Measurements from ENCODE around the gene PCED1B. TPM values are rescaled to one million over a fixed set of nuclear protein-coding genes. Genes with fewer than 3 reads are reported as not detected.

Gene PCED1B
- total RNA-seq, 4 donors from 2014 or later, result 1.2 to 2.5 (median 2.3) TPM; not detected in 1

- Histone ChIP-seq H3K4me1 (peaks cover 0 to 33% (median 11%) of the 10 kb centered on the region in 3 donors), H3K27me3 (no peaks in the 10 kb centered on the region), H3K27ac (peak overlapping the region in 2 of 4 donors; percentile 16 to 31), H3K9me3 (no peaks in the 10 kb centered on the region), H3K4me3 (no peak overlapping the region), H3K36me3 (no peaks in the 10 kb centered on the region)
- intact Hi-C loops (cut with DNase I), result no loop called here
- no peak for TF ChIP-seq POLR2A (IDR thresholded peaks at IDR 0.05)
- no peak for TF ChIP-seq CTCF (IDR thresholded peaks at IDR 0.05)
- WGBS, 2 donors, result 58 to 61% methylated on average over 3 of the region's 3 CpGs
- DNase-seq, result no peak
Measured at GRCh38 chr12:47222520-47223030, 143.2 kb downstream of the PCED1B start.

GRCh38 chr12:47223031-47223847, 143.8 kb downstream of the PCED1B start:
- intact Hi-C loops (cut with DNase I), result no loop called here
- no peak for DNase-seq
- Histone ChIP-seq H3K4me3 (peak overlapping the region in 1 of 4 donors; percentile 40), H3K9me3 (no peaks in the 10 kb centered on the region), H3K4me1 (peaks cover 0 to 33% (median 11%) of the 10 kb centered on the region in 3 donors), H3K36me3 (no peaks in the 10 kb centered on the region), H3K27ac (peak overlapping the region in 2 of 4 donors; percentile 31 to 35), H3K27me3 (no peaks in the 10 kb centered on the region)
- no peak for TF ChIP-seq POLR2A (IDR thresholded peaks at IDR 0.05)
- TF ChIP-seq CTCF (IDR thresholded peaks at IDR 0.05), result no peak
- 58 to 66% methylated on average over 6 to 7 of the region's 7 CpGs for WGBS, 2 donors

- intact Hi-C loops (cut with DNase I), result no loop called here
- no peak for DNase-seq
- Histone ChIP-seq H3K27me3 (no peaks in the 10 kb centered on the region), H3K4me1 (peaks cover 0 to 33% (median 11%) of the 10 kb centered on the region in 3 donors), H3K36me3 (no peaks in the 10 kb centered on the region), H3K27ac (peak overlapping the region in 2 of 4 donors; percentile 31 to 35), H3K9me3 (no peaks in the 10 kb centered on the region), H3K4me3 (peak overlapping the region in 1 of 4 donors; percentile 40)
- TF ChIP-seq POLR2A (IDR thresholded peaks at IDR 0.05), result no peak
- TF ChIP-seq CTCF (IDR thresholded peaks at IDR 0.05), result no peak
- 19 to 39% methylated on average over 3 to 4 of the region's 4 CpGs for WGBS, 2 donors
Measured at GRCh38 chr12:47223848-47224213, 144.4 kb downstream of the PCED1B start.

- intact Hi-C loops (cut with DNase I), result no loop called here
- no peak for DNase-seq
- WGBS, 2 donors, result 87 to 90% methylated on average over 17 of the region's 17 CpGs
- no peaks in the 10 kb centered on the region for H3K36me3 ChIP-seq
- H3K27ac ChIP-seq, result no peak overlapping the region
- H3K27me3 ChIP-seq, result no peaks in the 10 kb centered on the region
- no peak for TF ChIP-seq CTCF (IDR thresholded peaks at IDR 0.05)
- TF ChIP-seq POLR2A (IDR thresholded peaks at IDR 0.05), result no peak
- peaks cover 0 to 25% (median 11%) of the 10 kb centered on the region in 3 donors for H3K4me1 ChIP-seq
- H3K9me3 ChIP-seq, result no peaks in the 10 kb centered on the region
- no peak overlapping the region for H3K4me3 ChIP-seq
Measured at GRCh38 chr12:47224563-47225133, 145.2 kb downstream of the PCED1B start.

GRCh38 chr12:47225356-47225755, 145.9 kb downstream of the PCED1B start:
- no peak for DNase-seq
- H3K4me1 ChIP-seq, result peaks cover 0 to 24% (median 11%) of the 10 kb centered on the region in 3 donors
- no peaks in the 10 kb centered on the region for H3K9me3 ChIP-seq
- intact Hi-C loops (cut with DNase I), result no loop called here
- TF ChIP-seq CTCF (IDR thresholded peaks at IDR 0.05) (no peak), POLR2A (IDR thresholded peaks at IDR 0.05) (no peak)
- H3K4me3 ChIP-seq, result no peak overlapping the region
- 81 to 86% methylated on average over 2 of the region's 2 CpGs for WGBS, 2 donors
- H3K27ac ChIP-seq, result no peak overlapping the region
- H3K27me3 ChIP-seq, result no peaks in the 10 kb centered on the region
- no peaks in the 10 kb centered on the region for H3K36me3 ChIP-seq
